ENCODE data around the gene AKR7A2.

DNA sequence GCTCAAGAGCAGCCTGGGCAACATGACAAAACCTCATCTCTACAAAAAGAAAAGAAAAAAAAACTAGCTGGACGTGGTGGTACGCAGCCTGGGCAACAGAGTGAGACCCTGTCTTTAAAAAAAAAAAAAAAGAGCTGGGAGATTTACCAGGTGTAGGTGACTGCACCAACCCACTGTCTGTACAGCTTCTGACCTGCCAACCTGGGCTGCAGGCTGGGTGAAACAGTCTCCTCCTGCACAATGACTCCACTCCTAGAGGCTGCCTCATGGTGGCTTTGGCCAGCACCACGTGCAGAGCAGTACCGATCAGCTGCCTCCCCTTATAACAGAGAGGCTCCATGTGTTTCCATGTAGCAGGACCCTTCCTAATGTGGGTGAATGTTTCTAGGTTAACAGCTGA is 56.7 kb downstream of the AKR7A2 start:
- TF ChIP-seq, protein P1, sequence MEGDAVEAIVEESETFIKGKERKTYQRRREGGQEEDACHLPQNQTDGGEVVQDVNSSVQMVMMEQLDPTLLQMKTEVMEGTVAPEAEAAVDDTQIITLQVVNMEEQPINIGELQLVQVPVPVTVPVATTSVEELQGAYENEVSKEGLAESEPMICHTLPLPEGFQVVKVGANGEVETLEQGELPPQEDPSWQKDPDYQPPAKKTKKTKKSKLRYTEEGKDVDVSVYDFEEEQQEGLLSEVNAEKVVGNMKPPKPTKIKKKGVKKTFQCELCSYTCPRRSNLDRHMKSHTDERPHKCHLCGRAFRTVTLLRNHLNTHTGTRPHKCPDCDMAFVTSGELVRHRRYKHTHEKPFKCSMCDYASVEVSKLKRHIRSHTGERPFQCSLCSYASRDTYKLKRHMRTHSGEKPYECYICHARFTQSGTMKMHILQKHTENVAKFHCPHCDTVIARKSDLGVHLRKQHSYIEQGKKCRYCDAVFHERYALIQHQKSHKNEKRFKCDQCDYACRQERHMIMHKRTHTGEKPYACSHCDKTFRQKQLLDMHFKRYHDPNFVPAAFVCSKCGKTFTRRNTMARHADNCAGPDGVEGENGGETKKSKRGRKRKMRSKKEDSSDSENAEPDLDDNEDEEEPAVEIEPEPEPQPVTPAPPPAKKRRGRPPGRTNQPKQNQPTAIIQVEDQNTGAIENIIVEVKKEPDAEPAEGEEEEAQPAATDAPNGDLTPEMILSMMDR (IDR thresholded peaks at IDR 0.05), result no peak
- TF ChIP-seq POLR2A (IDR thresholded peaks at IDR 0.05), result no peak

Data from testis (tissue), 2 donors.